CD4-positive, alpha-beta T cell (primary cell): ENCODE measurements around the gene ARHGAP6. TPM values are rescaled to one million over a fixed set of nuclear protein-coding genes. Genes with fewer than 3 reads are reported as not detected.

Experiments used
- ATAC-seq: fragments of 200-7000 bp; cut with Tn5 transposase; one replicate; pipeline ENCODE4 v1.10.0; 2022; ENCODE audit warnings: mild to moderate bottlenecking; ENCODE audit not compliant: poor library complexity
- CTCF ChIA-PET: fragments of 350-600 bp; sonication (Branson Sonifier 250); formaldehyde crosslinking; loops from one replicate; lab custom pipeline; 2021; ENCODE audit warnings: antibody characterized with exemption, inconsistent platforms; lab: Charles Lee
- POLR2A ChIA-PET: fragments of 350-600 bp; sonication (Branson Sonifier 250); formaldehyde crosslinking; loops from one replicate; lab custom pipeline; 2021; ENCODE audit warnings: antibody characterized with exemption, inconsistent platforms; lab: Charles Lee
- DNase-seq, 14 experiments: peaks; one replicate each; pipeline ENCODE4 v3.0.0-alpha.2; 2013 to 2020; ENCODE audit warnings: mixed read lengths in 2 of 14
- H3K27ac ChIP-seq, 2 donors: one replicate each; pipeline versions ENCODE4 v1.5.1 to v1.7.0; 2013; ENCODE audit warnings: low read length in 2 of 2, low read depth in 1 of 2, mild to moderate bottlenecking in 1 of 2
- H3K27me3 ChIP-seq, 2 experiments: 1 replicate in 1 of 2; 2 replicates in 1 of 2; pipeline versions ENCODE4 v1.6.1 to v1.7.0; 2013; ENCODE audit warnings: low read length in 2 of 2, control low read depth in 1 of 2, mild to moderate bottlenecking in 1 of 2, moderate library complexity in 1 of 2; ENCODE audit not compliant: insufficient read depth in 2 of 2, control insufficient read depth in 1 of 2
- H3K36me3 ChIP-seq: one replicate; pipeline ENCODE4 v1.6.1; 2013; ENCODE audit warnings: low read length, control low read depth; ENCODE audit not compliant: insufficient read depth
- H3K4me1 ChIP-seq: one replicate; pipeline ENCODE4 v1.6.1; 2013; ENCODE audit warnings: low read length, control low read depth; ENCODE audit not compliant: insufficient read depth
- H3K4me3 ChIP-seq: one replicate; pipeline ENCODE4 v1.5.1; 2013; ENCODE audit warnings: mild to moderate bottlenecking, low read length, moderate library complexity
- H3K9me3 ChIP-seq, 2 experiments: 1 replicate in 1 of 2; 2 replicates in 1 of 2; pipeline versions ENCODE4 v1.6.1 to v1.7.0; 2013; ENCODE audit warnings: low read length in 2 of 2, mild to moderate bottlenecking in 2 of 2, control low read depth in 1 of 2, moderate library complexity in 1 of 2; ENCODE audit not compliant: control insufficient read depth in 1 of 2, insufficient read depth in 1 of 2
- H3K27ac Mint-ChIP-seq: one replicate; pipeline ENCODE4 v1.8.0; 2020; ENCODE audit warnings: mixed read lengths
- H3K27me3 Mint-ChIP-seq: one replicate; pipeline ENCODE4 v1.8.0; 2021; ENCODE audit warnings: mixed read lengths
- H3K36me3 Mint-ChIP-seq: one replicate; pipeline ENCODE4 v1.8.0; 2021; ENCODE audit warnings: low read depth, mixed read lengths
- H3K4me1 Mint-ChIP-seq: one replicate; pipeline ENCODE4 v1.8.0; 2021; ENCODE audit warnings: low read depth, mixed read lengths
- H3K4me3 Mint-ChIP-seq: one replicate; pipeline ENCODE4 v1.8.0; 2020; ENCODE audit warnings: mild to moderate bottlenecking, mixed read lengths
- H3K9me3 Mint-ChIP-seq: one replicate; pipeline ENCODE4 v1.8.0; 2020; ENCODE audit warnings: mixed read lengths
- CTCF ChIP-seq: fragments of 200-600 bp; IDR thresholded peaks from one replicate; pipeline ENCODE4 v1.8.0; 2022; ENCODE audit warnings: antibody characterized with exemption, mild to moderate bottlenecking
- intact Hi-C, 2 experiments: fragments of 100-400 bp; cut with DNase I in 1 of 2; cut with micrococcal nuclease in 1 of 2; formaldehyde crosslinking; loops; one replicate each; pipeline versions ENCODE4 v1.15.1 to v1.9.0; 2023 to 2025; cut with DNase I, micrococcal nuclease
- total RNA-seq, 174 experiments: library from RNA in 2 of 174; stranded (reverse) in 2 of 174; gene quantifications; one replicate each; pipeline ENCODE4 v1.2.3 and lab custom pipeline; 2021 to 2026

Gene ARHGAP6
- total RNA-seq, 2 experiments from 2014 or later = not detected

GRCh38 chrX:11577603-11578002 lies 88.1 kb downstream of the ARHGAP6 start:
- Mint-ChIP-seq H3K27me3 (peaks cover 16% of the 10 kb centered on the region), H3K4me1 (no peaks in the 10 kb centered on the region), H3K36me3 (no peaks in the 10 kb centered on the region), H3K27ac (no peak overlapping the region), H3K4me3 (no peak overlapping the region), H3K9me3 (no peaks in the 10 kb centered on the region)
- ChIA-PET CTCF (no interaction called here), POLR2A (no interaction called here)
- intact Hi-C loops = no loop called here
- Histone ChIP-seq H3K4me3 (no peak overlapping the region), H3K27ac (no peak overlapping the region), H3K4me1 (no peaks in the 10 kb centered on the region), H3K27me3 (no peaks in the 10 kb centered on the region), H3K36me3 (no peaks in the 10 kb centered on the region), H3K9me3 (no peaks in the 10 kb centered on the region)
- ATAC-seq = no peak
- no peak for DNase-seq
- no peak for TF ChIP-seq CTCF

GRCh38 chrX:11575332-11575731 lies 90.4 kb downstream of the ARHGAP6 start:
- Histone ChIP-seq H3K4me3 (no peak overlapping the region), H3K27me3 (no peaks in the 10 kb centered on the region), H3K9me3 (no peaks in the 10 kb centered on the region), H3K36me3 (no peaks in the 10 kb centered on the region), H3K4me1 (no peaks in the 10 kb centered on the region), H3K27ac (no peak overlapping the region)
- TF ChIP-seq CTCF = no peak
- no peak overlapping the region for H3K4me3 Mint-ChIP-seq
- intact Hi-C loops = no loop called here
- DNase-seq = no peak
- no peaks in the 10 kb centered on the region for H3K36me3 Mint-ChIP-seq
- no peak for ATAC-seq
- no peaks in the 10 kb centered on the region for H3K9me3 Mint-ChIP-seq
- ChIA-PET POLR2A (no interaction called here), CTCF (no interaction called here)
- H3K4me1 Mint-ChIP-seq = no peaks in the 10 kb centered on the region
- H3K27ac Mint-ChIP-seq = no peak overlapping the region
- H3K27me3 Mint-ChIP-seq = peaks cover 16% of the 10 kb centered on the region

- Mint-ChIP-seq H3K27me3 (no peaks in the 10 kb centered on the region), H3K36me3 (no peaks in the 10 kb centered on the region), H3K27ac (no peak overlapping the region), H3K4me3 (no peak overlapping the region), H3K9me3 (no peaks in the 10 kb centered on the region), H3K4me1 (no peaks in the 10 kb centered on the region)
- ChIA-PET POLR2A (no interaction called here), CTCF (no interaction called here)
- Histone ChIP-seq H3K9me3 (no peaks in the 10 kb centered on the region), H3K27ac (no peak overlapping the region), H3K36me3 (no peaks in the 10 kb centered on the region), H3K4me1 (no peaks in the 10 kb centered on the region), H3K4me3 (no peak overlapping the region), H3K27me3 (no peaks in the 10 kb centered on the region)
- intact Hi-C loops = no loop called here
- DNase-seq (no peak), ATAC-seq (no peak)
- no peak for TF ChIP-seq CTCF
Observed at GRCh38 chrX:11567528-11568220, 98.0 kb downstream of the ARHGAP6 start.
